CD4-positive, alpha-beta T cell treated with Interleukin-15 for 1 hour (primary cell): ENCODE measurements around the gene KANSL3.
"Not testable (repeated sequence)": the region's sequence is repeated elsewhere in the genome, so short reads cannot be mapped to it uniquely, and the experiment has no call there.

Source experiments
- DNase-seq: peaks from one replicate; pipeline ENCODE4 v3.0.0-alpha.2; 2020

KANSL3 gene

GRCh38 chr2:96556441-96557330, 81.4 kb downstream of the KANSL3 start:
- peak; percentile 62 for DNase-seq

- DNase-seq = no peak
Observed at GRCh38 chr2:96555146-96555610, 82.9 kb downstream of the KANSL3 start.

GRCh38 chr2:96554293-96555145, 83.6 kb downstream of the KANSL3 start:
- DNase-seq = peak; percentile 74

GRCh38 chr2:96553957-96554292, 84.2 kb downstream of the KANSL3 start:
- not testable (repeated sequence) for DNase-seq

- no peak for DNase-seq
Observed at GRCh38 chr2:96553176-96553956, 84.7 kb downstream of the KANSL3 start.

- peak; percentile 19 for DNase-seq
Observed at GRCh38 chr2:96552315-96553175, 85.6 kb downstream of the KANSL3 start.

GRCh38 chr2:96551605-96552314, 86.4 kb downstream of the KANSL3 start:
- DNase-seq = peak; percentile 16

GRCh38 chr2:96550787-96551604, 87.1 kb downstream of the KANSL3 start:
- DNase-seq = peak; percentile 16

- peak; percentile 15 for DNase-seq
Observed at GRCh38 chr2:96549967-96550786, 87.9 kb downstream of the KANSL3 start.

- no peak for DNase-seq
Observed at GRCh38 chr2:96549466-96549785, 88.7 kb downstream of the KANSL3 start.

- peak; percentile 13 for DNase-seq
Observed at GRCh38 chr2:96548558-96549465, 89.3 kb downstream of the KANSL3 start.

GRCh38 chr2:96547731-96548171, 90.4 kb downstream of the KANSL3 start:
- DNase-seq = no peak

GRCh38 chr2:96547203-96547641, 90.9 kb downstream of the KANSL3 start:
- no peak for DNase-seq

GRCh38 chr2:96546797-96547196, 91.3 kb downstream of the KANSL3 start:
- no peak for DNase-seq

- DNase-seq = no peak
Observed at GRCh38 chr2:96546321-96546720, 91.8 kb downstream of the KANSL3 start.
